ENCODE results near the gene TAP1. TPM values are rescaled to one million over a fixed set of nuclear protein-coding genes. Genes with fewer than 3 reads are reported as not detected.

The TAP1 gene
- total and polyA plus RNA-seq, 2 of the 8 experiments (the other 6 are each of a cell fraction or from before 2014, with no cell fraction given): 16.8 to 22.0 TPM

DNA sequence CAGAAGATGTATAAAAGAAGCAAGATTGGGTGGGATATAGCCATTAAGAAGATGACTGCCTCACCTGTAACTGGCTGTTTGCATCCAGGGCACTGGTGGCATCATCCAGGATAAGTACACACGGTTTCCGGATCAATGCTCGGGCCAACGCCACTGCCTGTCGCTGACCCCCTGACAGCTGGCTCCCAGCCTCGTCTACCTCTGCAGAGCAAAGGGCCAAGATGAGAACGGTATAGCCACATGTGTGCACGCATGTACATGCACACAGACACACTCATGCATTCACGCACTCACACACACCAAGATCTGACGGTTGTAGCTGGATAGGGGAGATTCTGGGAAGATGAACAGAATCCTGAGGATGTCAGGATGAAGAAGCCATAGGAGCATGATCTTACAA, 6.5 kb downstream of the TAP1 start (continued):
- TF ChIP-seq CHD7 (IDR thresholded peaks at IDR 0.05; ENCODE audit: insufficient replicate concordance, low read length) (no peak), NRF1 (IDR thresholded peaks at IDR 0.05; ENCODE audit: low read depth, low read length) (no peak), RFX5 (IDR thresholded peaks at IDR 0.05; ENCODE audit: borderline replicate concordance, low read depth, low read length) (no peak), HDAC6 (IDR thresholded peaks at IDR 0.05; ENCODE audit: low read depth, low read length) (no peak), RXRA (IDR thresholded peaks at IDR 0.05; ENCODE audit: insufficient read depth, low read depth, low read length) (no peak), SUZ12 (IDR thresholded peaks at IDR 0.05; ENCODE audit: low read length) (no peak), CEBPB (IDR thresholded peaks at IDR 0.05; ENCODE audit: low read depth, low read length) (no peak), EZH2 (IDR thresholded peaks at IDR 0.05; ENCODE audit: low read depth, low read length, severe bottlenecking) (no peak)

Measured in H1 (cell line).